ENCODE results near the gene KANSL1. TPM values are rescaled to one million over a fixed set of nuclear protein-coding genes. Genes with fewer than 3 reads are reported as not detected.

Gene KANSL1
- total RNA-seq, 3 donors from 2014 or later: 59.5 to 142 (median 111) TPM

DNA sequence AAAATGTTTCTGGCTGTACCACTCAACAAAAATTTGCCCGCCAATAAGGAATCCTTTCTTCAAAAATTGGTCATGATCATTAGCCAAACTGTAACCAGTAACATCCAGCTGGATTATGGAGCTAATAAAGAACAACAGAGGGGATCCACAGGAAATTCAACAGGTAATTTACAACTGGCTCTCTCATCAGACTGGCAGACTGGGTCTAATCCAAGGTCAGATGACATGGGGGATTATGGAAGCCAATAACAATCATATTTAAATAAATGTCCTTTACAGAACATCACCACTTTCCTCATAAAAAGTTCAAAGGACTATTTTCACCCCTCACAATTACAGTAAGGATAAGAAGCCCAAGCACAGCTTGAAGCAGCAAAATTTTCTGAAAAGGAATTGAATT is 66.4 kb downstream of the KANSL1 start:
- no peaks in the 10 kb centered on the region for H3K4me1 ChIP-seq
- no peak overlapping the region for H3K4me3 ChIP-seq
- DNase-seq (ENCODE audit: low spot score in 2 of 2): no peak
- H3K27ac ChIP-seq: no peak overlapping the region
- intact Hi-C loops (cut with DNase I; ENCODE audit: low total_unique reads): no loop called here
- H3K9me3 ChIP-seq: no peaks in the 10 kb centered on the region
- no peaks in the 10 kb centered on the region for H3K36me3 ChIP-seq
- H3K27me3 ChIP-seq: no peaks in the 10 kb centered on the region
- TF ChIP-seq POLR2AphosphoS5 (IDR thresholded peaks at IDR 0.05) (no peak), POLR2A (IDR thresholded peaks at IDR 0.05) (no peak), CTCF (IDR thresholded peaks at IDR 0.05) (no peak)

DNA sequence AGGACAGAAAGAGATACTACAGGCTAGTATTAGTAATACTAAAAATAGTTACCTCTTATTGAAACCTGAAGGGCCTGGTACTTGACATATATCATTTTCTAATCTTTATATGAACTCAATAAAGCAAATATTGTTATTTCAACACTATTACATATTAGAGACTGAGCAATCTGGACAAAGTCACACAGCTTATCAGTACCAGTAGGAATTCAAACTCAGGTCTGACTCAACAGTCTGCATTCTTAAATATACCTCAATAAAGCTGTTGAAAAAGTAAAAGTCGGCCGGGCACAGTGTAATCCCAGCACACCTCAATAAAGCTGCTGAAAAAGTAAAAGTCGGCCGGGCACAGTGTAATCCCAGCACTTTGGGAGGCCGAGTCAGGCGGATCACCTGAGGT is 67.4 kb downstream of the KANSL1 start:
- DNase-seq (ENCODE audit: low spot score in 2 of 2): no peak
- H3K27me3 ChIP-seq: no peaks in the 10 kb centered on the region
- H3K4me1 ChIP-seq: peaks cover 0 to 5% of the 10 kb centered on the region in 2 donors
- no peaks in the 10 kb centered on the region for H3K36me3 ChIP-seq
- H3K27ac ChIP-seq: no peak overlapping the region
- no peaks in the 10 kb centered on the region for H3K9me3 ChIP-seq
- intact Hi-C loops (cut with DNase I; ENCODE audit: low total_unique reads): no loop called here
- TF ChIP-seq POLR2A (IDR thresholded peaks at IDR 0.05): no peak
- no peak for TF ChIP-seq CTCF (IDR thresholded peaks at IDR 0.05)
- TF ChIP-seq POLR2AphosphoS5 (IDR thresholded peaks at IDR 0.05): no peak
- H3K4me3 ChIP-seq: no peak overlapping the region

GRCh38 chr17:46124695-46125592 is 68.3 kb downstream of the KANSL1 start:
- TF ChIP-seq POLR2A (IDR thresholded peaks at IDR 0.05) (no peak), CTCF (IDR thresholded peaks at IDR 0.05) (no peak), POLR2AphosphoS5 (IDR thresholded peaks at IDR 0.05) (no peak)
- Histone ChIP-seq H3K36me3 (no peaks in the 10 kb centered on the region), H3K27me3 (no peaks in the 10 kb centered on the region), H3K27ac (no peak overlapping the region), H3K9me3 (no peaks in the 10 kb centered on the region), H3K4me1 (peaks cover 0 to 8% of the 10 kb centered on the region in 2 donors), H3K4me3 (no peak overlapping the region)
- intact Hi-C loops (cut with DNase I; ENCODE audit: low total_unique reads): no loop called here
- no peak for DNase-seq (ENCODE audit: low spot score in 2 of 2)

DNA sequence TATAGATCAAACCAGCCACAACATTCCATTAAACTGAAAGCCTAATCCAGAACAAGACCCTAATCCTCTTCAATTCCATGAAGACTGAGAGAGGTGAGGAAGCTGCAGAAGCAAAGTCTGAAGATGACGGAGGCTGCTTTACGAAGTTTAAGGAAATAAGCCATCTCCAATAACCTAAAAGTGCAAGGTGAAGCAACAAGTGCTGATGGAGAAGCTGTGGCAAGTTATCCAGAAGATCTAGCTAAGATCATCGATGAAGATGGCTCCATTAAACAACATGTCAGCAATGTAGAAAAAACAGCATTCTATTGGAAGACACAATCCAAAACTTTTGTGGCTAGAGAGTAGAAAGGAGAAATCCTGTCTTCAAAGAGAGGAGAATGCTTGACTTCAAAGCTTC is 69.6 kb downstream of the KANSL1 start:
- TF ChIP-seq POLR2AphosphoS5 (IDR thresholded peaks at IDR 0.05): no peak
- no peak for TF ChIP-seq CTCF (IDR thresholded peaks at IDR 0.05)
- no peak for TF ChIP-seq POLR2A (IDR thresholded peaks at IDR 0.05)
- intact Hi-C loops (cut with DNase I; ENCODE audit: low total_unique reads): no loop called here
- no peak for DNase-seq (ENCODE audit: low spot score in 2 of 2)
- H3K27ac ChIP-seq: no peak overlapping the region
- no peak overlapping the region for H3K4me3 ChIP-seq
- no peaks in the 10 kb centered on the region for H3K27me3 ChIP-seq
- no peaks in the 10 kb centered on the region for H3K9me3 ChIP-seq
- peaks cover 0 to 8% of the 10 kb centered on the region in 2 donors for H3K4me1 ChIP-seq
- no peaks in the 10 kb centered on the region for H3K36me3 ChIP-seq

DNA sequence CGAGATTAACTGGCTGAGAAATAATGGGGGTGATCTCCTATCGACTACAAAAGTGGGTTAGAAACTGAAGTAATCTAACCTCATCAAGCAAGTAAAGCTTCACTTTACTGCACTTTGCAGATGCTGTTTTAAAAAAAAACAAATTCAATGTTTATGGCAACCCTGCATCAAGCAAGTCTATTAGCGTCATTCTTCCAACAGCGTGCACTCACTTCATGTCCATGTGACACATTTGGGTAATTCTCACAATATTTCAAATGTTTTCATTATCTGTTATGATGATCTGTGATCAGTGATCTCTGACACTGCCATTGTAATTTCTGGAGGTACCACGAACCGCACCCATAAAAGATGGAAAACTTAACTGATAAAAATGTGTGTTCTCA is 70.8 kb downstream of the KANSL1 start:
- no peak overlapping the region for H3K27ac ChIP-seq
- intact Hi-C loops (cut with DNase I; ENCODE audit: low total_unique reads): no loop called here
- DNase-seq (ENCODE audit: low spot score in 2 of 2): no peak
- no peak overlapping the region for H3K4me3 ChIP-seq
- no peaks in the 10 kb centered on the region for H3K27me3 ChIP-seq
- H3K36me3 ChIP-seq: no peaks in the 10 kb centered on the region
- peaks cover 0 to 15% of the 10 kb centered on the region in 2 donors for H3K4me1 ChIP-seq
- TF ChIP-seq POLR2AphosphoS5 (IDR thresholded peaks at IDR 0.05): no peak
- no peak for TF ChIP-seq POLR2A (IDR thresholded peaks at IDR 0.05)
- TF ChIP-seq CTCF (IDR thresholded peaks at IDR 0.05): no peak
- no peaks in the 10 kb centered on the region for H3K9me3 ChIP-seq
